ENCODE measurements around the gene RBM42.
A peak's percentile ranks its signal among the peaks of the same experiment; 100 is the strongest.

The RBM42 gene

DNA sequence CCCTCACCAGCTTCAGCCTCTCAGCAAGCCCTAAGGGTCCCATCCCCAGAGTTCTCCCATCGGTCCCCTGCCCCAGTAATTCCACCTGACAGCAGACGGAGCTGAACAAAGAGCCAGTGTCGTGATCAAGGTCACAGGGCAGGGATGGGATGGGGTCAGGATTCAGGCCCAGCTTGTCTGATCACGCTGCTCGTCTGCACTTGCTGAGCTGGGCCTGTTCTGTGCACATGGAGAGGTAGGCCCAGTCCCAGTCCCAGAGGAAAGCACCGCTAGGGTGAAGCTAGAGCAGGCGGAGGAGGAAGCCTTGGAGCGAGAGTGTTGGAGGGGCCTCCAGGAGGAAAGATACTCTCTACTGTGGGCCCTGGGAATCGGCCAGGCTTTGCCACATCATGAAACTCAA lies 7.1 kb upstream of the RBM42 start:
- DNase-seq (ENCODE audit: low read depth in 2 of 2), result no peak

DNA sequence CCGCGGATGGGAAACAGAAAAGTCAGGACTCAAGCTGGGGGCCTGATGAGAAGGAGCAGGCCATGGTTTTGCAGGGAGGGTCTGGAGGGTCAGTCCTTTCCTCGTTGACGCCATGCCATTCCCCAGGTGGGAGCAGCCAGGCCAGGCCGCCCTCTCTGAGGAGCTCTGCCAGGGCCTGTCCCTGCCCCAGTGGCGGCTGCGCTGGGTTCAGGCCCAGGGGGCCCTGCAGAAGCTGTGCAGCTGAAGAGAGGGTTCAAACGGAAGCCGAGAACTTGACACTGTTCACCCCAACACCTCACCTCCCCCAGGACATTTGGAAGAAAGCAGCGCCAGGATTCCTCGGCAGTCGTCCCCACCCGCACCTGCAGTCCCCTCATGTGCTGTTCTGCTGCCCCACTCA lies 6.1 kb upstream of the RBM42 start:
- no peak for DNase-seq (ENCODE audit: low read depth in 2 of 2)

- no peak for DNase-seq (ENCODE audit: low read depth in 2 of 2)
Measured at GRCh38 chr19:35623327-35624010, 5.4 kb upstream of the RBM42 start.

DNA sequence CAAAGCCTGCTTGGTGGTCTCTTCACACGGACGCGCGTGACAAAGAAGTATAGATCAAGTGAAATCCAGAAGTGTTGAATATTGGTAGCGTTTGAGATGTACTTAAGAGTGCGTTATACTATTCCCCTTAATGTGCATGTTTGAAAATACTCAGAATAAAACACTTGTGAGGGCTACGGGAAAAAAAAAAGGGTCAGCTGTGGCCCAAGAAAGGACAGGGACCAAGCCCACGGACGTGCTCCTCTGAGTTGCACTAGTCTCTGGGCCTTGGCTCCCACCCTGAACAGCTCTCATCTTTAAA lies 622 bp upstream of the RBM42 start:
- no peak for DNase-seq (ENCODE audit: low read depth in 2 of 2)

- no peak for DNase-seq (ENCODE audit: low read depth in 2 of 2)
Measured at GRCh38 chr19:35629332-35629633, 447 bp downstream of the RBM42 start.

GRCh38 chr19:35633727-35634440 lies 5.0 kb downstream of the RBM42 start:
- no peak for DNase-seq (ENCODE audit: low read depth in 2 of 2)

DNA sequence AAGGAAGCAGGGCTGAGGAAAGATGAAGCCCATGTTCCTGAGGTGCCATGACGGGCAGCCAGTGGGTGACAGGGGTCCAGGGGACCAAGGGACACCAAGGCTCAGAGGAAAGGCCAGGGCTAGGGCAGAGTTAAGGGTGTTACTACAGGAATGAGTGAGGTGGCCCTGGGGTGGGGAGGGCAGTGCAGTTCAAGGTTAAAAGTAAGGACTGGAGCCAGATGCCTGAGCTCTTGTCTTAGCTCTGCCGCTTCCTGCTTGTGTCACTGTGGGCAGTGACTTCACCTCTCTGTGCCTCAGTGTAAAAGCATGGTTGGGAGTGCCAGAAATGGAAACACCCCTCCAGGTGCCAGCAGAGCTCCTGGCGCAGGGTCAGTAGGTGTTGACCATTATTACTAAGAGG lies 7.8 kb downstream of the RBM42 start:
- no peak for DNase-seq (ENCODE audit: low read depth in 2 of 2)

DNA sequence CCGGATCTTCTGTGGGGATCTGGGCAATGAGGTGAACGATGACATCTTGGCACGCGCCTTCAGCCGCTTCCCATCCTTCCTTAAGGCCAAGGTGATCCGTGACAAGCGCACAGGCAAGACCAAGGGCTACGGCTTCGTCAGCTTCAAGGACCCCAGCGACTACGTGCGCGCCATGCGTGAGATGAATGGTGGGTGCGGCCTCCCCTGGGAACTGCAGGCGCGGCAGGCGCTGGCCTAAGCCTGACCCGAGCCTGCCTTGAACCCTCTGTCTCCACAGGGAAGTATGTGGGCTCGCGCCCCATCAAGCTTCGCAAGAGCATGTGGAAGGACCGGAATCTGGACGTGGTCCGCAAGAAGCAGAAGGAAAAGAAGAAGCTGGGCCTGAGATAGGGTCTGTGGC lies 8.3 kb downstream of the RBM42 start:
- DNase-seq (ENCODE audit: low read depth in 2 of 2), result no peak

GRCh38 chr19:35639321-35639639 lies 10.4 kb downstream of the RBM42 start:
- DNase-seq (ENCODE audit: low read depth in 2 of 2), result no peak

GRCh38 chr19:35639863-35640262 lies 11.0 kb downstream of the RBM42 start:
- no peak for DNase-seq (ENCODE audit: low read depth in 2 of 2)

DNA sequence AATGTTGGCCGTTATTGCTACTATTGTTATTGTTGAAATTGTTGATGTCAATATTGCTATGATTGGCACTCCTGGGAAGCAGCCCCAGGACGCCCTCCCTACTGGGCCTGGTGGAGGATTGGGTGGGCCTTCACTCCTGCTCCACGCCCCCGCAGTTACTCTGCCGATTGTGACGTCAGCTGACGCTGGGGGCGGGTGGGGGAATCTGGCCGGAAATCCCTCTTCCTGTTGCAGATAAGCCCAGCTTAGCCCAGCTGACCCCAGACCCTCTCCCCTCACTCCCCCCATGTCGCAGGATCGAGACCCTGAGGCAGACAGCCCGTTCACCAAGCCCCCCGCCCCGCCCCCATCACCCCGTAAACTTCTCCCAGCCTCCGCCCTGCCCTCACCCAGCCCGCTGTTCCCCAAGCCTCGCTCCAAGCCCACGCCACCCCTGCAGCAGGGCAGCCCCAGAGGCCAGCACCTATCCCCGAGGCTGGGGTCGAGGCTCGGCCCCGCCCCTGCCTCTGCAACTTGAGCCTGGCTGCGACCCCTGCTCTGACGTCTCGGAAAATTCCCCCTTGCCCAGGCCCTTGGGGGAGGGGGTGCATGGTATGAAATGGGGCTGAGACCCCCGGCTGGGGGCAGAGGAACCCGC lies 12.8 kb downstream of the RBM42 start, which contains the start of gene ETV2:
Gene ETV2 (plus strand): TSS at position 231 of the 637 bp plus-strand sequence. CDS start 716 bp downstream, outside the sequence.
- DNase-seq (ENCODE audit: low read depth in 2 of 2), result peak; percentile 40 to 47

GRCh38 chr19:35642312-35642711 lies 13.5 kb downstream of the RBM42 start:
- no peak for DNase-seq (ENCODE audit: low read depth in 2 of 2)

DNA sequence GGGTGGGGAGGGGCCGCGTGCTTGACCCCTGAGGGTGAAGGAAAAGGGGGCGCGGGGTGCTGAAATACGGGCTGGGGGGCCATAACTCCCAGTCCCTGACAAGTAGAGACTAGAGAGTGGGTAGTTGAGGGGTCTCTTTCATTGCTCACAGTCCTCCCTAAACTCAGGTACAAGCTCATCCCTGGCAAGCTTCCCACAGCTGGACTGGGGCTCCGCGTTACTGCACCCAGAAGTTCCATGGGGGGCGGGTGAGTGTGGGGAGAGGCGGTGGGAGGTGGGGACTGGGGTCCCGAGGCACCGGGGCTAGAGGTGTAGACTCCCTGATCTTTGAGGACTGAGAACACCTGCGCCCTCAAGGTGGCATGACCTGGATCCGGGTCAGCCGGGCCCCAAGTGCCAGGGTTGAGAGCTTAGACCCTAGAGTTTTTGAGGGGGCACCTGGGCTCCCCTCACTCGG lies 14.0 kb downstream of the RBM42 start:
- no peak for DNase-seq (ENCODE audit: low read depth in 2 of 2)

DNA sequence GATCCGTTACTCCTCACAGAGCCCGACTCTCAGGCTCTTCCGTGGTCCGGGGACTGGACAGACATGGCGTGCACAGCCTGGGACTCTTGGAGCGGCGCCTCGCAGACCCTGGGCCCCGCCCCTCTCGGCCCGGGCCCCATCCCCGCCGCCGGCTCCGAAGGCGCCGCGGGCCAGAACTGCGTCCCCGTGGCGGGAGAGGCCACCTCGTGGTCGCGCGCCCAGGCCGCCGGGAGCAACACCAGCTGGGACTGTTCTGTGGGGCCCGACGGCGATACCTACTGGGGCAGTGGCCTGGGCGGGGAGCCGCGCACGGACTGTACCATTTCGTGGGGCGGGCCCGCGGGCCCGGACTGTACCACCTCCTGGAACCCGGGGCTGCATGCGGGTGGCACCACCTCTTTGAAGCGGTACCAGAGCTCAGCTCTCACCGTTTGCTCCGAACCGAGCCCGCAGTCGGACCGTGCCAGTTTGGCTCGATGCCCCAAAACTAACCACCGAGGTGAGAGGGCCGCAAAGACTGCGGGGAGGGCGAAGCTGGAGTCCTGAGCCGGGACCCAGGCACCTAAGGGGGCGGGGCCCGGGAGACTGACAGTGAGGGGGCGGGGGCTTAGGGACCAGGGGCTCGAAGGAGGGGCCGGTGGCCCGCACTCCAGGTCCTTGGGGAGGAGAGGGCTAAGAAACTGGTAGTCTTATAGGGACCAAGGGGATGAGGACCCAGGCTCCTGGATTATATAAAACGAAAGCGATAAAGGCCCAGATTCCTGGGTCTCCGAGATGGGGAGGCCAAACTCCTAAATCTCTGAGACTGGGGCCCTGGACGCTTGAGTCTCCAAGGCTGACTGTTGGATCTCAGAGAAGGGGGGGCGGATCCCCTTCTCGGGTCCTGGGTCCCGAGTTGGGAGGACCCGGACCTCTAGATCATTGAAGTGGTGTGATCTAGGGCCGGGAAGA lies 14.7 kb downstream of the RBM42 start:
- peak; percentile 73 for DNase-seq (ENCODE audit: low read depth in 2 of 2)

GRCh38 chr19:35644206-35644986 lies 15.6 kb downstream of the RBM42 start:
- DNase-seq (ENCODE audit: low read depth in 2 of 2), result peak; percentile 95

DNA sequence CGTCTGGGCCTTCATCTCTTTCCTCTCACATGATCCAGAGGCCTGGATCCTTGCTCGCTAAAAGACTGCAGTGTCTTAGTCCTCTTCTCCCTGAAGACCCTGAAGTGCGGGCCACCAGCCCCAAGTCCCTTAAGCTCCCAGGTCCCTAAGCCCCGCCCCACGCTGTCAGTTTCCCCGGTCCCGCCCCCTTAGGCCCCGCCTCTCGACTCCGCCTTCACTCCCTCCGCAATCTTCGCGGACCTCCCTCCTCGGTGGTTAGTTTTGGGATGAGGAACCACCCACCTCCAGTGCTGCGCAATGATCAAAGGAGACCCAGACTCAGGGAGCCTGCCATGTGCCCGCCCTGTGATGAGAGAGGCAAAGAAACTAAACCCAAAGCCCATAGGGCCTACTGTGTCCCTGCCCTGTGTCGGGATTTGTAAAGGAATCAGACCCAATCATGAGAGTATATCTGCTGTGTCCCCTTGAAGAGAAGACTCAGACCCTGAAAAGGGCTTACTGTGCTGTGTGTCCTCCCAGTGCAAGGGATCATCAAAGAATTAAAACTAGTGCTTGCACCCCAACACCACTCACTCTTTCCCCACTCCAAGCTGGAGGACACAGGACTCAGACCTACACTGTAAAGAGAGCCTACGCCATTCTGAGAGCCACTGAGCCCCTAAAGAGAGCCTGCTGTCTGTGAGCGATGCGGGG lies 16.3 kb downstream of the RBM42 start:
- peak; percentile 82 to 91 for DNase-seq (ENCODE audit: low read depth in 2 of 2)

DNA sequence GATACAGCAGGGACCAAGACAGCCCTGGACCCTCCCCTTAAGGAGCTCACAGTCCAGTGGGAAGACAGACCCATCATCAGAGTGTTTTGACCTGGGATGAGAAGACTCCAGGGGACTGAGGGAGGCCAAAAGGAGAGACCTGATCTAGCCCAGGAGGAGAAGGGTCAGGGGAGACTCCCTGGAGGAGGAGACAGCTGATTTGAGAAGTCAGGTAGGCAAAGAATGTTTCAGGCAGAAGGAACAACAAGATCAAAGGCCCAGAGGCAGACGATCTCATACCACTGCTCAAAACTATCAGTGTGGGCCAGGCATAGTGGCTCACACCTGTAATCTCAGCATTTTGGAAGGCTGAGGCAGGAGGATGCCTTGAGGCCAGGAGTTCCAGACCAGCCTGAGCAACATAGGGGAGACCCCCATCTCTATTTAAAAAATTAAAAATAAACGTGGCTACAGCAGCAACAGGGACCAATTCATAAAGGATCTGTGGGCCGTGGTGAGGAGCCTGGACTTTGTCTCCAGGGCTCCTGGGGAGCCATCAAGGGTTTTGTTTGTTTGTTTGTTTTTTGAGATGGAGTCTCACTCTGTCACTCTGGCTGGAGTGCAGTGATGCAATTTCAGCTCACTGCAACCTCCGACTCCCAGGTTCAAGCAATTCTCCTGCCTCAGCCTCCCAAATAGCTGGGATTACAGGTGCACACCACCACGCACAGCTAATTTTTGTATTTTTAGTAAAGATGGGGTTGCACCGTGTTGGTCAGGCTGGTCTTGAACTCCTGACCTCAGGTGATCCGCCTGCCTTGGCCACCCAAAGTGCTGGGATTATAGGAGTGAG lies 17.1 kb downstream of the RBM42 start:
- DNase-seq (ENCODE audit: low read depth in 2 of 2), result no peak

DNA sequence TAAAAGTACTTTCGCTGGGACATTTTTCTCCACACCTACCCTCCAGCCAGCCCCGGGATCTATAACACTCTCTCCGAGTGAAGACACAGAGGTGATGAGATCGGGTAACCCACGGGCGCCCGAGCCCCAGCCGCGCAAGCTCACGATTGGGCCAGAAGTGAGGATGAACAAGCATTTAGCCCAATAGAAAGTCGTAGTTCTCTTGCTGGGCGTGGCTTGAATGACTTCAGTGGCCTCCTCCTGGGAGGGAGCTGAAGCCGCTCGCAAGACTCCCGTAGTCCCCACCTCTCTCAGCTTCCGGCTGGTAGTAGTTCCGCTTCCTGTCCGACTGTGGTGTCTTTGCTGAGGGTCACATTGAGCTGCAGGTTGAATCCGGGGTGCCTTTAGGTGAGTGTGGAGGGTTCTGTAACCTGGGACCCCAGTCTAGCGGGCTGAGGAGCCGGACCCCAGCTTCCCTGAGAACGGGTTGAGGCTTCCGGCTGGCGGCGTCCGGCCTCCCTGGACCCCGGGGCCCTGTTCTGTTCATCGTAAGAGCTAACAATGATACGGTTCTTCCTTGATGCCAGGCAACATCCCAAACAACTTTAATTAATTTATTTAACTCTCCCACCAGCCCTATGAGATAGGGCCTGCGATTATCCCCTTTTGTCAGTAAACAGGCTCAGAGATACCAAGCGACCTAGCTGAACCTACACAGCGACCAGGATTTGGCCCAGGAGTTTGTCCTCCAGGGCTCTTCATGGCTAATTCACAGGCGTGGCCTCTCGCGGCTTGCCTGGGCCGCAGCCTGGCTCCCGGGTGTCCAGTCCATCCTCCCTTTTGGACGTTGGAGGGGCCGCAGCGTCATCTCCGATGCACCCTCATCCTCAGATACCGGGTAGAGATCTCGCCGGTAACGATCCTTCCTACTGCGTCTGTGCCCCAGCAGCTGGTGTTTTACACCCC lies 19.5 kb downstream of the RBM42 start, which contains the start of gene COX6B1:
Gene COX6B1 (plus strand): TSS at position 307 of the 945 bp plus-strand sequence. CDS start 2,921 bp downstream, outside the sequence.
- peak; percentile 77 to 85 for DNase-seq (ENCODE audit: low read depth in 2 of 2)

DNA sequence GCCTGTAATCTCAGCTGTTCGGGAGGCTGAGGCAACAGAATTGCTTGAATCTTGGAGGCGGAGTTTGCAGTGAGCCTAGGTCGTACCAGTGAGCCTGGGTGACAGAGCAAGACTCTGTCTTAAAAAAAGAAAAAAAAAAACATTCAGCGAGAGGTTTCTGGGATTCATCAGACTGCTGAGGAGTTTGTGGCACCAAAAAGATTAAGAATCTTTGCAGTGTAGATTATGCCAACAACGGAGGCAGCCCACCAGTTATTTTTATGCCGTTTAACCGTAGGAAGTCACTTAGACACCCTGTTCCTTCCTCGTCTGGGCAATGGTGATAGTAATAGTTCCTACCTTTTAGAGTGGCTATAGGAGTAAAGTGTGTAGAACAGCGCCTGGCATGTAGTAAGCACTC lies 21.7 kb downstream of the RBM42 start:
- DNase-seq (ENCODE audit: low read depth in 2 of 2), result no peak
